IPS-NIHi7 (cell line): ENCODE measurements around the gene NGDN.

ENCODE experiments used
- DNase-seq: peaks from one replicate; pipeline ENCODE4 v3.0.0; 2012; ENCODE audit warnings: mixed read lengths; ENCODE audit errors: extremely low spot score

NGDN gene

DNA sequence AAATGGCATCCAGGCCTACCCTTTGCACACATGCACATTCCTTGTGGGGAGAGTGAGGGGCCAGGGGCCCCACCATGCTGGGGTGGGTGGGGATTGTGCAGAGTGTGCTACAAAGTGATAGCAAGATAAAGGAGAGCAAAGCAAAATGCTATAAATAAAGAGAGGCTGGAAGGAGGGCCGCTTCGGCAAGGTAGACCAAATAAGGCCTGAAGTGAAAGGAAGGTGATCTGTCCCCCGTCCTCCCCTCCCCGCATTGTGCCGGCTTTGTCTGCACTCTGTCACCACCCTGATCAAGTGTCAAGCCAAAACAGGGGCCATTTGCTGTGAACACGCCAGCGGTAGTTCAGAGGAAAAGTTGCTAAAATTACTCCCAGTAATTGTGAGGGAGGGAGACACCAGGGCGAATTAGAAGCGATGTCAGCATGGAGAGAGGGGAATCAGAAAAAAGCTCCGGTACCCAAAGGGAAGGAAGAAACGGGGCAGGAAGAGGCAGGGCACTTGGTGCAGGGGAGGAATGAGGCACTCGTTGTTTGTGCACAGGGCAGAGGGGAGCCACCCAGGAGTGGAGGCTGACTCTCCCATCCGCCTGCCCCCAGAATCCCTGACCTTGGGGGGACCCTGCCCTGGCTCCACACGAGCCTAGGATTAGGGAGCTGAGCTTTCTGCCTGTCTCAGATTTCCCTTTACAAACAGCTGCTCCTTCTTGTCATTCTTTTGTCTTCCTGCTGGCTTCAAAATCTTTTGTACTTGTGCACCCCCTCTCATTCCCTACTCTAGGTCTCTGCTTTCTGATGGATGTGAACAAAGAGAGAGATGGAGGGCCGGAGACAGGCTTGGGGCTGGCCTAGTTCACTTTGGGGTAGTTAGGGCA lies 31.2 kb upstream of the NGDN start:
- DNase-seq, result no peak

DNA sequence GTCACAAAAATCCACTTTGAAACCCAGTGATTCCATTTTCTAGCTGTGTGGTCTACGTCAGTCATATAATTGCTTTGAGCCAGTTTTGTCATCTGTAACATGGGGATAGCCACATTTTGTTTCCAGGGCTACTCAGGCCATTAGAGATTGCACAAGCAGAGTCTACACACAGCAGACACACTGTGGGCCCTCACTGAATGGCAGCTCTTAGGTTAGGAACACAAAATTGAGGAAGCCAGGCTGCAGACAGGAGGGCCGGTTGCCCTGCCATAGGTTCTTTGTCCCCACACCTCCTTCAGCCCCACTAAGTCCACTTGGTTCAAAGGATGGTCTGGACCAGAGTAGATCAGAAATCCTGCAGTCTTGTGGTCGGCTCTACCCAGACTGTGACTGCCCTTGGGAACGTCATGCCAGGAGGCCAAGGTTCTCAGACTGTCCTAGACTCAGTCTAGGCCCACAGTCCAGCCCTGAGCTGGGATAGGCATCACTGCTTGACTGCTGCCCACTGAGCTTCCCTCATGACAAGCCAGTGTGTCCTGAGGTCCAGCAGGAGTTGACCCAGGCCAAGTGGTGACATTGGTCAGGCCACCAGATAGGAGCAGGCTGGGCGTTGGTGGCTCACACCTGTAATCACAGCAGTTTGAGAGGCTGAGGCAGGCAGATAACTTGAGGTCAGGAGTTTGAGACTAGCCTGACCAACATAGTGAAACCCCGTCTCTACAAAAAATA lies 30.2 kb upstream of the NGDN start:
- DNase-seq, result no peak

DNA sequence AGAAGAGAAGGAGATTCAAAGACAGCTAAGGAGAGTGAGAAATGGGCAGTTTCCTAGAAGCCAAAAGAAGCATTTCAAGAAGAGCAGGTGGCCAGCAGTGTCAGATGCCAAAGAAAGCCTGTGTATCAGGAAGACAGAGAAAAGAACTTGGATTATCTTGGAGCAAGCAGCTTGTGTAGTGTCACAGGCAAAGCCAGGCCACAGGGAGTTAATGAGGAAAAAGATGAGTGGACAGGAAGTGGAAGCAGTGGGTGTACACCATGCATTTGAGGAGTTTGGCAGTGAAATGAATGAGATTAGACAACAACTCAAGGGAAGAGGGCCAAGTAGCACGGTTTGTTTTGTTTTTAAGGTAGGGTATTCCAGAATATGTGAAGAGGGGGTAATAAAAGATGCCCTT lies 28.4 kb upstream of the NGDN start:
- no peak for DNase-seq

DNA sequence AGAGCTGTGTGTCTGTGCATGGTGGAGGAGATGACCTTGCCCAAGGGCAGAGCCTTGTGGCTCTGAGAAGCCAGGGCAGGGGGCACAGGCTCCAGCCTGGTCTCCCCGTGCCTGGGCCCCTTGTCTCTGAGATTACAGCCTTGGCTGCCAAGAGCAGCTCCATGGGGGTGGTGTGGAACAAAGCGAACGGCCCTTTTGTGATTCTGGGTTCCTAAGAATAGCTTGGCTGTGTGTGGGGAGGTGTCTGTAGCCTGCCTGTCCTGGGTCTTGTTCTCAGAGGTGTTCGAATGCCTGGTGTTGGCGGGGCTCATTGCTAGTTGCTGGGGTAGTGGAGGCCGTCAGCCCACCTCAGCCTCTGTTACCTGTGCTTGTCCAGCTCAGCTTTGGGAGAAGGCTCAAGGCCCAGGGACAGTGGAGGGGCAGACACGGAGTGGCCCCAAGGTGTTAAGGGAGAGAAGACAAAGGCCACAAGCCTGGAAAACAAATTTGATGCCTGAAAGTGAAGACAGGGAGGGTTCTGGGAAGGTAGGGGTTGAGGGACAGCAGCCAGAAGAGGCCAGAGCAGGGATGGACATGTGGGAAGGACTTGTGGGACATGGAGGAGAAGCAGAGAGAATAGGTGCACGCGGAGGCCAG lies 26.7 kb upstream of the NGDN start:
- DNase-seq, result no peak

DNA sequence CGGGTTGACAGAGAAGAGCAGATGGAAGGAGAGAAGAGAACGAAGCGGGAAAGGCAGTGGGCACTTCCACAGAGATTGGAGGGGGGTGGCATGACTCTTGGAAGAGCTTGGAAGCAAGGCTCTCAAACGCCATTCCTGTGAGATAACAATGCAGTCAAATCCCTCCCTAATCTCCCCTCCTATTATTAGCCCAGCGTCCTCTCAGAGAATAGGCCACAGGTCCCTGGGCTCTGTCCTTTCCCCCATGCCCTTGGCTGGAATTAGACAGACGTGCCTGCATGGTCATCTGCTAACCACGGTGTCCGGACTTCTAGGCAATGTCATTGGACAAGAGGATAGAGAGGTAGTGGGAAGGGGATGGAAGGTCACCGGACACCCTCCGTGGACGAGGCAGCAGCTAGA lies 26.1 kb upstream of the NGDN start:
- DNase-seq, result no peak

DNA sequence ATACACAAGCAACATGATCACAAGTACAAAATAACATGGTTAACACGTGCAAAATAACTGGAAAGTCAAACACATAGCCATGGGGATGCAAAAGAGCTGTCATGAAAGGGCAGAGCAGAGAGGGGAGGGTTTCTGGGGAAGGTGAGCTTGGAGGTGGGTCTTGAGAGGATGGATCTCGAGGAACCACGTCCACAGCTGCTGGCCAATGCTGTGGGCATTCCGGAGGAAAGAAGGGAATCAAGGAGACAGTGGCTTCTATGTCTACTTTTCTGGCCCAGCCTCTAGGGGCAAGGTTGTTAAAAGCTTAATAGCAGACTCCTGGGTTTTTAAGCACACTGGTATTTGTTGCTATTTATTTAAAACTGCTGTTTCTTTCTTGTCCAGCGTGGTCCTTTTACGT lies 25.6 kb upstream of the NGDN start:
- no peak for DNase-seq

DNA sequence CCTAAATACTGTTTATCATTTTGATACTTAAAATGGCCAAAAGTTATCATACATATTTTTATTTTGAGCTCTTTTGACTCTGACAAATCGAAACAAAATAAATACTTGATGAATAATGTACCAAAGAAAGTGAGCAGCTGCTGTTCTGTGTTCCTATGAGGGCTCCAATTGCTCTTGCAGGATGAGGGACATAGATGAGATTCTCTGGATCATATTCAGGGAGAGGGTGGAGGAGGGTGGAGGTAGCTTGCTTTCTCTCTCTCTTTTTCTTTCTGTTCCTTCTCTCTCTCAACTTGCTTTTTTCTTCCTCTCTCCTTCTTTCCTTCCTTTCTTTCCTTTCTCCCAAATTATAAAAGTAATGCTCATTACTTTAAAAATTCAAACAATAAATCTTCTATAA lies 25.2 kb upstream of the NGDN start:
- DNase-seq, result no peak

DNA sequence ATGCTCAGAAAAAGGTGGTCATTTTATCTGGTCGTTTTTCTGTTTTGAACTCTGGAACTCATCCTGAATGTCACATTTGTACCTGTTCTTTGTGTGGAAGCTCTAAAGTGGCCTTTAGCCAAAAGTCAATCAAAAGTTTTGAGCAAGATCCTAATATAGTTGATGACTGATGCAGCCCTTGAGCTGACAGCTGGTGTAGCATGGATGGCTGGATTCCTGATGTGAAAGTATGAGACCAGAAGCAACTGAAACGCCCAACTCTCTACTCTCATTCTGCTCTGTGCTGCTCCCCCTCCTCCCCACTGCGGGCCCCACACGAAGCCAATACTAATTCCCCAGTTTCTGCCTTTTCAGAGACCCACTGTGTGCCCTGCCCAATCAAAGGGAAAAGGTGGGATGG lies 23.7 kb upstream of the NGDN start:
- DNase-seq, result no peak

DNA sequence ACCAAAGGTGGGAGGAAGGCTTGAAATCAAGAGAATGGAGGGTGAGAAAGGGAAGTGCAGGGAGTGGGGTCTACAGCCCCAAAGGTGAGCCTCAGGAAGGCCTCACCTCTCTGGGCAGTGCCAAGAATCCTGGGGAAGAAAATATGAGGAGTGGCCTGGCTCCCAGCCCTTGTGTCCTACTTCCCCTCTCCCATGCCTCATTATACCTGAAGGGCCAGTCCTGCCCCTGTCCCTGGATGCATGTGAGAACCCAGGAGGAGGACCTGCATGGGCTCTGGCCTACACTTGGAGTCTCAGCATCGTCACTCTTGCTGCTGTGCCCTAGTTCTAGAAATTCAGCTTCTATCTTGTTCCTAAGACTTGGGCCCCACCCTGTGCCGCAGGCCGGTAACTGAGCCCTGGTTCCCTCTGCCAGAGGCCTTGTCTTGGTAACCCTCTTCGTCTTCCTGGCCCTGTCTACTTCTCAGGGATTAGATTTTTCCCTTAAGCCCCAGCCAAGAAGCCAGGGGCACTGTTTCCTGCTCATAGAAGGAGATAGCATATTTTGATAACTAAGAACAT lies 23.1 kb upstream of the NGDN start:
- DNase-seq, result no peak

DNA sequence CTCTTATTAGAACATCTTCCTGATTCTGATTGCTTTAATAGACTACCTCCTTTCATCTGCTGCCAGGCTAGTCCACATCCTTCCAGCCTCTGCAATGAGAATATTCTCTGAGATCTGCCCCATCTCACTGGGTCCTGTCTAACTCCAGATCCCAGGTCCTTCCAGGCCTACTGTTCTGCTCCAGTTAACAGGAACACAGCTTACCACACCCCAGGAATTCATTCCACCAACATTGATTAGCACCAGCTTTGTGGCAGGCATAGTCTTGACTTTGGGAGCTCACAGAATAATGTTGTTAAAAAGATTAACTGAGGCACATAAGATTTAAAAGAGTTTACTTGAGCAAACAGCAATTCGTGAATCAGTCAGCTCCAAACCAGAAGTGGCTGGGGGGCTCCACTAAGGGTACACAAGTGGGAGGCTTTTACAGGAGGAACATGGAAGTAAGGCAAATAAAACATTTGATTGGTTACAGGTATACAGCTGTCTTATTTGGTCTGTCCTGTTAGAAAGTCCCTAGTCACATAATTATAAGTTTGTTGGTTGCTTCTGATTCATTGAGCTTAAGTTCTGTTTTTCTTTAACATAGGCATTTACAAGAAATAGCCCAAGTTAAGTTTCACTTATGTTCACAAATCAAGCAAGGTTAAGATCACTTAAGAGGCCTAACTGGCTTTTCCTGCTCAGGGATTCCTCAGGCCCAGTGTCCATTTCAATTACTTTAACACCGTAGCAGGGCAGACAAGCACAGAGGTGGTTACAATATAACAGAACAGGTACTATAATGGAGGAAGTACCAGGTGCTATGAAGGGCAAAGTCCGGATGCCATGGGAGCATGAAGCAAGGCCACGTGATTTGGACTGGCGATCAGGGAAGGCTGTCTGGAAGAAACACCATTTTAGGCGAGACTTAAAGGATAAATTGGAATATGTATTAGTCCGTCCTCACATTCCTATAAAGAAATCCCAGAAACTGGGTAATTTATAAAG lies 21.8 kb upstream of the NGDN start:
- no peak for DNase-seq

DNA sequence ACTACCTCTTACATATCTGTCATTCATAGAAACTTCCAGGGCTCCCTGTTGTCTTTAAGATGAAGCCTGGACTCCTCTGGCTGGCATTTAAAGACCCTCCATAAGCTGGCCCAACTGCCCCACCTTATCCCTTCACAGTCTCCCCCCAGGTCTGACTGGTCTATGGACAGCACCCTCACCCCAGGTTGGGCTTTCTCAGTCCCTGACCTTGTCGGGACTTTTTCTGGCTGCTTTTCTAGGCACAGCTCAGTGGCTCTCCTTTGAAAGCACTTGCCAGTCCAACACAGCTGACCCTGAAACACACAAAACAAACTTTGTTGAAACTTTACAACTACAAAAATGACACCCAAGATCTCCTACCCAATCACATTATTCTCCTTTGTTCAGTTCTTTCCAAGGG lies 20.2 kb upstream of the NGDN start:
- DNase-seq, result no peak

DNA sequence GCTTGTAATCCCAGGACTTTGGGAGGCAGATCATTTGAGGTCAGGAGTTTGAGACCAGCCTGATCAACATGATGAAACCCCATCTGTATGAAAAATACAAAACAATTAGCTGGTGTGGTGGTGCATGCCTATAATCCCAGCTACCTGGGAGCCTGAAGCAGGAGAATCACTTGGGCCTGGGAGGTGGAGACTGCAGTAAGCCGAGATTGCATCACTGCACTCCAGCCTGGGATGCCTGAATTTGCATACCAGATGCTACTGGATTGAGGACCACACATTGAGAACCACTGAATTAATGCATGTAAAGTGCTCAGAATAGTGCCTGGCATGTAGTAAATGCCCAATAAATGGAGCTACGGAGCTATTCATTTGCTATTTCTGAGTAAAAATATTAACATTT lies 19.1 kb upstream of the NGDN start:
- no peak for DNase-seq

DNA sequence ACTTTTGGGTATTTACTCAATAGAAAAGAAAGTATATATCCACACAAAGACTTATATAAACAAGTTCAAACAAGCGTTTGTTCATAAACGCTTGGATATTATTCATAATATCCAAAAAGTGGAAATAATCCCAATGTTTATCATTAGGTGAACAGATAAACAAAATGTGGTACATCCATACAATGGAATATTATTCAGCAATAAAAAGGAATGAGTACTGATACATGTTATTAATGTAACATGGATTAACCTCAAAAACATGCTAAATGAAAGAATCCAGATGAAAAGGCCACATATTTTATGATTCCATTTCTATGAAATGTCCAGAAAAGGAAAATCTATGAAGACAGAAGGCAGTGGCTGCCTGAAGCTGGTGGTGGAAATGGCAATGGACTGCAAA lies 17.3 kb upstream of the NGDN start:
- no peak for DNase-seq

DNA sequence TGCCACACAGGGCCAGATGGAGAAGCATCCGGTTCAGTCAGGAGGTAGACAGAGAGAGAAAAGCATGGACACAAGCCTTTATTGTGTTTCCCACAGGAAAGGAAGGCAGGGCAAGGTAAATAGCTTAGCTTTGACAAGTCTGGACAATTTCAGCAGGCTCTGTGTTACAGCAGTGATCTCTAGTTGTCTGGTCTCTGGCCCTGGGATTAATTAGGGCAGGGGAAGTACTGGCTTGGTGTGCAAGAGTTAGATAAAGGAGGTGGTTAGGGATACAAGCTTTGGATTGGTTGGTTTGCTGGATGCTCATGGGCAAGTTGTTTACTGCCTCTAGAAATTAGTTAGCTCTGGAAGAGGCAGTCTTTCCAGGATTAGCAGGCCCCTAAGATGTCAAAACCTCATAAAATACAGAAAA lies 15.1 kb upstream of the NGDN start:
- DNase-seq, result no peak

DNA sequence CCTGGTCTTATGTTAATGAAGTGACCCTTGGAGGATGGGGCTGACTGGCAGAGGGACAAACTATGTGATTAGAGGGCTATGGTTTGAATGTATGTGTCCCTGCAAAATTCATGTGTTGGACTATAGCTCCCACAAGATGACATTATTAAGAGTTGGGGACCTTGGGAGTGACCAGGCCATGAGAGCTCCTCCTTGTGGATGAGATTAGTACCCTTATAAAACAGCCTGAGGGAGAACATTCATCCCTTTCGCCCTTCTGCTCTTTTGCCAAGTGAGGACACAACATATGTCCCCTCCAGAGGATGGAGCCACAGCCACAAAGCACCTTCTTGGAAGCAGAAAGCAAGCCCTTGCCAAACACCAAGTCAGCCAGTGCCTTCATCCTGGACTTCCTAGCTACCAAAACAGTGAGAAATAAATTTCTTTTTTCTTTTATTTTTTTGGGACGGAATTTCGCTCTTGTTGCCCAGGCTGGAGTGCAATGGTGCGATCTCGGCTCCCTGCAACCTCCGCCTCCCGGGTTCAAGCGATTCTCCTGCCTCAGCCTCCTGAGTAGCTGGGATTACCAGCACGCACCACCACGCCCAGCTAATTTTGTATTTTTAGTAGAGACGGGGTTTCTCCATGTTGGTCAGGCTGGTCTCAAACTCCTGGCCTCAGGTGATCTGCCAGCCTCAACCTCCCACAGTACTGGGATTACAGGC lies 12.5 kb upstream of the NGDN start:
- DNase-seq, result peak; percentile 37

DNA sequence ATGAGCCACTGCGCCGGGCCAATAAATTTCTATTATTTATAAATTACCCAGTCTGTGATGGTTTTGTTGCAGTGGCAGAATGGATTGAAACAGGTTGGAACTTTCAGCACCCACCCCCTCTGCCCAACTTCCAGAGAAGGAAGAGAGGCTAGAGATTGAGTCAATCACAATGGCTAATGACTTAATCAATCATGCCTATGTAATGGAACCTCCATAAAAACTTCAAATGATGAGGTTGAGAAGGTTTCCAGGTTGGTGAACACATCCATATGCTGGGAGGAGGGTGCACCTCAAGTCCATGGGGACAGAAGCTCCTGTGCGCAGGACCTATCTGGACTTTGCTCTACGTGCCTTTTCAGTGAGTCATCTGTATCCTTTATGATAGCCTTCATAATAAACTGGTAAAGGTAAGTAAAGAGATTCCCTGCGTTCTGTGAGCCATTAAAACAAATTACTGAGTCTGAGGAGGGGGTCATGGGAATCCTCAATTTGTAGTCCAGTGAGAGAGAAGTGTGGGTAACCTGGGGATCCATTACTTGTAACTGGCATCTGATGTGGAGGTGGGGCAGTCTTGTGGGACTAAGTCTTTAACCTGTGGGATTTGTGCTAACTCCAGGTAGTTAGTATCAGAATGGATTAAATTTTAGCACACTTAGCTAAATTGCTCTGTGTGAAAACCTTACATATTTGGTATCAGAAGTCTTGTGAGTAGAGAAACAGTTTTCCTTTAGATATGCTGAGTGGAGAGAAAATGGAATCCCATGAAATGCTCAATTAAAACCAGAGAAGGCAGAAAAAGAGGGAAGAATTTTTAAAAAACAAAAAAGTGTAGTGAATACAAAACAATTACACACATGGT lies 11.7 kb upstream of the NGDN start:
- no peak for DNase-seq

DNA sequence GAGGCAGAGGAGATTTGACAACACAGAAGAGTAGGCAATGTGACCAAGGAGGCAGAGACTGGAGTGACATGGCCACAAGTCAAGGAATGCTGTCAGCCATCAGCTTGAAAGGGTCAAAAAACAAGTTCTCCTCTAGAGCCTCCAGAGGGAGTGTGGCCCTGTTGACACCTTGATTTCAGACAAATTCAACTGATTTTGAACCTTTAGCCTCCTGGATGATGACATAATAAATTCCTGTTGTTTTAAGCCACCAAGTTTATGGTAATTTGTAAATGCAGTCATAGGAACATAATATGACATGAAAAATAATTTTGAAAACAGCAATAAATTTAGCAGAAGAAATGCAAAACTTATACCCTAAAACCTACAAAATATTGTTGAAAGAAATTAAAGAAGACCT lies 8.5 kb upstream of the NGDN start:
- no peak for DNase-seq

DNA sequence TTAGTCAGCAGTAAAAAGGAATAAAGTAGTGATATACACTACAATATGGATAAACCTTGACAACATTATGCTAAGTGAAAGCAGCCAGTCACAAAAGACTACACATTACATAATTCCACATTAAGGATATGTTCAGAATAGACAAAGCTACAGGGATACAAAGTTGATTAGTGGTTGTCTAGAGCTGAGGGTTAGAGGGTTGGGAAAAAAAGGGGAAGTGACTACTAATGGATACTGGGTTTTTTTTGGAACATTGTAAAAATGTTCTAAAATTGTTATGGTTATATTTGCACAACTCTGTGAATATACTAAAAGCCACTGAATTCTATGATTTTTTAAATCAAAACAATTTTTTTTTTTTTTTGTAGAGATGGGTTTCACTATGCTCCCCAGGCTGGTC lies 4.8 kb upstream of the NGDN start:
- DNase-seq, result no peak

DNA sequence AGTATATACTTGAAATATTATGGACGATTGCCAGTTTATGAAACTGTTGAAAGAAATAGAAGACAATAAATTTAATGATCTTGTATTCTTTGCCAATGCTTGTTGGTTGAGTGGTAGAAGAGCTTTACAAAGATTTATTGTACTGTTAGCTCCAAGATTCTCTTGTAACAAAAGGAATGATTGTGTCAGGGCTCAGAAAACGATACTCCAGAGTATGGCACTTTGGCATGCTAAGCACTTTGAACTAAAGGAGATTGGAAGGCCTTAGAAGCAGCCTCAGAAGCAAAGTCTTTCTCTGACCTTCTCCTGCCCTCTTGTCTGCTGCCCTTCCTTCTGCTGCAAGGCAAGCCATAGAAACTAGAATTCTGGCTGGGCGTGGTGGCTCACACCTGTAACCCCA lies 4.2 kb upstream of the NGDN start:
- DNase-seq, result no peak

DNA sequence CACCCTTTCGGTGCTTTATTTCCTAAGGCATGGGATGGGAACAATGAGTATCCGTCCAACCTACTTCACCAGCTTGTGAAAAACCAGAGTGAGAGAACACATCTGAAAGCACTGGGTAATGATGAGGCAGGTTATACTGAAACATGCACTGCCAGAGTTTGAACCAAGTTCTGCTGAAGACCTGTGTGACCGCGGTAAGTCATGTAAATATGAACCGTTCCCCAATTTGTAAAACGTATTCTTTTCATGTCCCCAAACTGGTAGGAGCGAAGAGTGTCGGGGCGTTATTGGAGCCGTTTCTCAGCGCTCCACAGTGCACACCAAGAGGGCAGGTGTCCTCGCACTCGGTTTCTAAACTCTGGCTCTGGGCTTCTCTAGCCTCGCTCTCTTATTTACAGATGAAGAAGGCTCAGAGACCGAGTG lies 788 bp upstream of the NGDN start:
- DNase-seq, result no peak
